Fibroblast of lung (primary cell): ENCODE results near the gene TGFB1.

Experiments
- EZH2 ChIP-seq: IDR thresholded peaks from 2 replicates; pipeline ENCODE4 v1.5.1; 2012; ENCODE audit warnings: low read length, control low read depth, mild to moderate bottlenecking; ENCODE audit errors: missing control alignments
- TF ChIP-seq, protein P1 (sequence below), 2 donors: IDR thresholded peaks in 1 of 2; conservative IDR thresholded peaks in 1 of 2; 1 replicate in 1 of 2; 2 replicates in 1 of 2; pipeline ENCODE4 v1.5.1; 2011 to 2012; ENCODE audit warnings: low read length in 2 of 2, control low read depth in 1 of 2, inconsistent platforms in 1 of 2, low read depth in 1 of 2, mild to moderate bottlenecking in 1 of 2

DNA sequence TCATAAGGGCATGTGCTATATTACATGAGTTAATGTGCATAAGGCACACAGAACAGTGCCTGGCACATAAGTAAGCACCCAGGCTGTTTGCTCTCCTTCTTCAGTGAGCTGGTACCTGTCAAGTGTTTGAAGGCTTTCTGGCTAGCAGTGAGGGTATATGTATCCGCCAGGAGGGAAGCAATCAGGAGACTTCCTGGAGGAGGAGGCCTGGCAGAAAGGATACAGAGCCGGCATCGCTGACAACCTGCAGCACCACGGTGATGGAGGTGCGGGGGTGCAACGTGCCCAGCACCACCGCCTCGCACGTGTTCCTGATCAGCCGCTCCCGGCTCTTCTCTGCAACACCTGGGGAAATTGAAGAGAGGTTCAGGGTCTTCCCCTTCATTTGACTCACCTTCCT lies 37.9 kb upstream of the TGFB1 start:
- TF ChIP-seq, protein P1, sequence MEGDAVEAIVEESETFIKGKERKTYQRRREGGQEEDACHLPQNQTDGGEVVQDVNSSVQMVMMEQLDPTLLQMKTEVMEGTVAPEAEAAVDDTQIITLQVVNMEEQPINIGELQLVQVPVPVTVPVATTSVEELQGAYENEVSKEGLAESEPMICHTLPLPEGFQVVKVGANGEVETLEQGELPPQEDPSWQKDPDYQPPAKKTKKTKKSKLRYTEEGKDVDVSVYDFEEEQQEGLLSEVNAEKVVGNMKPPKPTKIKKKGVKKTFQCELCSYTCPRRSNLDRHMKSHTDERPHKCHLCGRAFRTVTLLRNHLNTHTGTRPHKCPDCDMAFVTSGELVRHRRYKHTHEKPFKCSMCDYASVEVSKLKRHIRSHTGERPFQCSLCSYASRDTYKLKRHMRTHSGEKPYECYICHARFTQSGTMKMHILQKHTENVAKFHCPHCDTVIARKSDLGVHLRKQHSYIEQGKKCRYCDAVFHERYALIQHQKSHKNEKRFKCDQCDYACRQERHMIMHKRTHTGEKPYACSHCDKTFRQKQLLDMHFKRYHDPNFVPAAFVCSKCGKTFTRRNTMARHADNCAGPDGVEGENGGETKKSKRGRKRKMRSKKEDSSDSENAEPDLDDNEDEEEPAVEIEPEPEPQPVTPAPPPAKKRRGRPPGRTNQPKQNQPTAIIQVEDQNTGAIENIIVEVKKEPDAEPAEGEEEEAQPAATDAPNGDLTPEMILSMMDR (conservative IDR thresholded peaks at IDR 0.05 in 1 of 2, IDR thresholded peaks at IDR 0.05 in 1 of 2; ENCODE audit: low read depth in 1 of 2, low read length in 2 of 2): no peak
- TF ChIP-seq EZH2: no peak
